OCI-LY1 (cell line): ENCODE results near the gene MAP3K14.

Source experiments
- H2AFZ ChIP-seq: fragments of 200-600 bp; sonication (generic), shearing (Covaris generic); 2 replicates; pipeline ENCODE4 v1.6.0; 2014; ENCODE audit warnings: antibody characterized with exemption, mild to moderate bottlenecking, low read length
- H3F3A ChIP-seq: fragments of 200-600 bp; sonication (generic), shearing (Covaris generic); 2 replicates; pipeline ENCODE4 v1.6.0; 2014; ENCODE audit warnings: mild to moderate bottlenecking, antibody characterized with exemption, low read length, moderate library complexity; ENCODE audit not compliant: insufficient read depth
- H3K27ac ChIP-seq: fragments of 200-600 bp; sonication (generic); 2 replicates; pipeline ENCODE4 v1.5.1; 2014; ENCODE audit warnings: low read length, mixed run types, mild to moderate bottlenecking, low read depth; ENCODE audit not compliant: poor library complexity, severe bottlenecking
- H3K27me3 ChIP-seq: fragments of 200-600 bp; sonication (generic); 2 replicates; pipeline ENCODE4 v1.6.0; 2014; ENCODE audit warnings: antibody characterized with exemption, mild to moderate bottlenecking, low read length, moderate library complexity; ENCODE audit not compliant: insufficient read depth
- H3K36me3 ChIP-seq: fragments of 200-600 bp; sonication (generic); 2 replicates; pipeline ENCODE4 v1.6.1; 2014; ENCODE audit warnings: mild to moderate bottlenecking, antibody characterized with exemption, low read length, moderate library complexity, mixed read lengths; ENCODE audit not compliant: insufficient read depth
- H3K4me1 ChIP-seq: fragments of 200-600 bp; sonication (generic); 2 replicates; pipeline ENCODE4 v1.5.1; 2014; ENCODE audit warnings: mild to moderate bottlenecking, low read length, moderate library complexity; ENCODE audit not compliant: insufficient read depth, severe bottlenecking
- H3K4me2 ChIP-seq: fragments of 200-600 bp; sonication (generic), shearing (Covaris generic); 2 replicates; pipeline ENCODE4 v1.6.1; 2014; ENCODE audit warnings: low read length
- H3K4me3 ChIP-seq: fragments of 200-600 bp; sonication (generic); 2 replicates; pipeline ENCODE4 v1.5.1; 2014; ENCODE audit warnings: low read length, low read depth, mild to moderate bottlenecking, mixed read lengths; ENCODE audit not compliant: poor library complexity, severe bottlenecking
- H3K79me2 ChIP-seq: fragments of 200-600 bp; shearing (Covaris generic); 2 replicates; pipeline ENCODE4 v1.6.1; 2016; ENCODE audit warnings: mixed run types, low read length, mixed read lengths; ENCODE audit not compliant: insufficient read depth
- H3K9ac ChIP-seq: fragments of 200-600 bp; sonication (generic), shearing (Covaris generic); 2 replicates; pipeline ENCODE4 v1.6.1; 2014; ENCODE audit warnings: mild to moderate bottlenecking, low read length, mixed read lengths
- H3K9me2 ChIP-seq: fragments of 200-600 bp; sonication (generic), shearing (Covaris generic); 2 replicates; pipeline ENCODE4 v1.6.1; 2014; ENCODE audit warnings: low read depth, mild to moderate bottlenecking, low read length, mixed read lengths
- H3K9me3 ChIP-seq: fragments of 200-600 bp; shearing (Covaris generic); 2 replicates; pipeline ENCODE4 v1.6.1; 2014; ENCODE audit warnings: low read length, mixed read lengths
- H4K20me1 ChIP-seq: fragments of 200-600 bp; sonication (generic), shearing (Covaris generic); 2 replicates; pipeline ENCODE4 v1.6.0; 2016; ENCODE audit warnings: mild to moderate bottlenecking, low read length; ENCODE audit not compliant: insufficient read depth
- CTCF ChIP-seq: fragments of 200-600 bp; sonication (generic), shearing (Covaris generic); IDR thresholded peaks from 2 replicates; pipeline ENCODE4 v1.5.1; 2017; ENCODE audit warnings: mild to moderate bottlenecking, antibody characterized with exemption, low read length, moderate library complexity, mixed read lengths
- EZH2 ChIP-seq: fragments of 200-600 bp; sonication (generic), shearing (Covaris generic); IDR thresholded peaks from 2 replicates; pipeline ENCODE4 v1.8.0; 2017; ENCODE audit warnings: borderline replicate concordance, mixed run types, mild to moderate bottlenecking, antibody characterized with exemption, low read length, moderate library complexity, mixed read lengths

MAP3K14 gene

DNA sequence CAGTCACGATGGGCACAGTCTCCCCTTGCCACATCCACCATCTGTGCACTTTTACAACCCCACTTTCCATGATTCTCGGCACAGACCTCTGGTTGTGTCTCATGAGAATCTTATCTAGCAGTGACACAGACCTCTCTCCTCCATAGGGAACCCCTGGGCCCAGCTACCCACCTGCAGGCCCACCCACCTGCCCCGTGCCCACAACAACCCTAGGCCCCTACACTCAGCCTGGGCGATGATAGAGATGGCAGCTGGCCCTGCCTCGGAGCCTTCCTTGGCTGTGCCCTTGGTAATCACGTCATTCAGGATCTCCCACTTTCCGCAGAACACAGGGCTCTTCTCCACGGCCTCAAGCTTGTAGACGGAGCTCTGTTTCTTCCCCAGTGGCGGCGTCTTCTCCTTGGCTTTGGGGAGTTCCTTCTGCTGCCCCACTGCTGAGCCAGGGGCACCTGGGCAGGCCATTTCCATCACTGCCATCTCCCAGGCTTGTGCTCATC lies 26.5 kb downstream of the MAP3K14 start:
- H3K9me2 ChIP-seq, result no peaks in the 10 kb centered on the region
- H3K27ac ChIP-seq, result no peak overlapping the region
- H3K4me3 ChIP-seq, result no peak overlapping the region
- H4K20me1 ChIP-seq, result no peaks in the 10 kb centered on the region
- no peak for TF ChIP-seq EZH2
- TF ChIP-seq CTCF, result no peak
- no peak overlapping the region for H2AFZ ChIP-seq
- no peak overlapping the region for H3K9ac ChIP-seq
- H3K79me2 ChIP-seq, result no peaks in the 10 kb centered on the region
- no peak overlapping the region for H3K4me2 ChIP-seq
- H3K9me3 ChIP-seq, result no peaks in the 10 kb centered on the region
- no peaks in the 10 kb centered on the region for H3K27me3 ChIP-seq
- H3K4me1 ChIP-seq, result peaks cover 14% of the 10 kb centered on the region
- H3K36me3 ChIP-seq, result peaks cover 26% of the 10 kb centered on the region; the same call in 1 of the 2 replicates
- no peaks in the 10 kb centered on the region for H3F3A ChIP-seq

GRCh38 chr17:45289301-45290268 lies 27.2 kb downstream of the MAP3K14 start:
- H3K9ac ChIP-seq, result no peak overlapping the region
- no peaks in the 10 kb centered on the region for H3K27me3 ChIP-seq
- H4K20me1 ChIP-seq, result no peaks in the 10 kb centered on the region
- no peak overlapping the region for H3K4me3 ChIP-seq
- H3K27ac ChIP-seq, result no peak overlapping the region
- no peak overlapping the region for H2AFZ ChIP-seq
- peaks cover 14% of the 10 kb centered on the region for H3K4me1 ChIP-seq
- no peaks in the 10 kb centered on the region for H3K9me3 ChIP-seq
- H3F3A ChIP-seq, result no peaks in the 10 kb centered on the region
- H3K9me2 ChIP-seq, result no peaks in the 10 kb centered on the region
- H3K79me2 ChIP-seq, result no peaks in the 10 kb centered on the region
- H3K4me2 ChIP-seq, result no peak overlapping the region
- TF ChIP-seq EZH2 (no peak), CTCF (no peak)
- peaks cover 29% of the 10 kb centered on the region; the same call in 1 of the 2 replicates for H3K36me3 ChIP-seq

GRCh38 chr17:45288825-45289224 lies 28.0 kb downstream of the MAP3K14 start:
- Histone ChIP-seq H3K36me3 (peaks cover 35% of the 10 kb centered on the region; the same call in 1 of the 2 replicates), H3F3A (no peaks in the 10 kb centered on the region), H3K79me2 (no peaks in the 10 kb centered on the region), H2AFZ (no peak overlapping the region), H3K4me1 (peaks cover 14% of the 10 kb centered on the region), H3K9me3 (no peaks in the 10 kb centered on the region), H3K9ac (no peak overlapping the region), H3K27me3 (no peaks in the 10 kb centered on the region), H3K4me3 (no peak overlapping the region), H3K27ac (no peak overlapping the region), H4K20me1 (no peaks in the 10 kb centered on the region), H3K4me2 (no peak overlapping the region), H3K9me2 (no peaks in the 10 kb centered on the region)
- TF ChIP-seq EZH2 (no peak), CTCF (no peak)
